GM19025 (cell line): ENCODE data around the gene WT1.
A peak's percentile ranks its signal among the peaks of the same experiment; 100 is the strongest.

Experiments used
- ATAC-seq: cut with Tn5 transposase; IDR thresholded peaks from one replicate; pipeline ENCODE4 v1.9.1; 2021; ENCODE audit warnings: mild to moderate bottlenecking, low read depth, moderate library complexity; ENCODE audit not compliant: unreplicated experiment

The WT1 gene

DNA sequence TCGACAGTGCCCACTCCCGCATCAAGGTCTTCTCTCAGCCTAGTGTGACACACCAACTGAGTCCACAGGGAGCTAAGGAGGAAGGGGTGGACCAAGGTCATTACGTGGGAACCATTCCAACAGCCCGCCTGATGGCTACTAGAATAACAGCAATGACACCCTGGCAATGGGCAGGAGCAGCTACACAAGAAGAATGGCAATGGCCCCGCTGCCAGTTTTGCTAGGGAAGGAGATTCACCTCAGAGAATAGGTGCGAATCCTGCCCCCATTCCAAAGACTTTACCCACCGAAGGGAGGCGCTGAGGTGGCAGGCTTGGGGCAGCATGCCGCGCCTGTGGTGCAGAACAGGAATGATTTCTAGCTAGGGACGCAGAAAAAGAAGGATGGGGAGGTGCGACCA, 9.1 kb downstream of the WT1 start:
- ATAC-seq: no peak

DNA sequence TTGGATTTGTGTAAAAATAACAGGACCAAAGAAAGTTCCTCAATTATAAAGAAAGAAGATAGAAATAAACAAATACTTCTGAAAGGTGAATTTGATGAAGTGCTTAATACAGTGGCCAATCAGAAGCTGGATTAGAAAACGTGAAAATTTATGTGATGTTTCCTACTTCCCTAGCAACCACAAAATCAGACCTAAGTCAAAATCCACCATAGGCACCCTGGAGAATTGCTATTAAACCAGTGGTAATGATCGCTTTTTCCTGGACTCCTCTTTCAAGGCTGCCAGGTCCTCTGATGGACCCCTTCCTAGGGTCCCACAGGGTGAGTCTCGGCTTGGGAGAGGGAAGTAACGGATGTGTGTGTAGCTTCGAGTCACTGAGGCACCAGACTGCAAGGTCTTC, 9.6 kb downstream of the WT1 start:
- ATAC-seq: no peak

DNA sequence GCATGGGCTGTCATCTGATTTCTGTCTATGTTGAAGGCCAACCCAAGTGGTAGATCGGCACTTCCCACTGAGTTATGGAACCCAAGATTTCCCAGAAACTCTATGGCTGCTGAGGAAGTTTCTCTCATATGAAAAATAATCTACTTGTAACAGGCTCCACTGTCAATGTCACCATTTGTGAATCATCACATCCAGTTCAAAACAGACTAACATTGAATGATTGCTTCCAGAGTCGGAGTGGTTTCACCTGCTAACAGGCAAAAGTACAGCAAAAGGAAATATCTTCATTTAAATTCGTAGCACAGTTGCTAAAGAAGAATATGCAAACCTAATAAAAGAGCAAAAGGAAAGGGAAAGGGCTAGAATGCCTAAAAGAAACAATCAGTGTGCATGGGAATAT, 12.8 kb downstream of the WT1 start:
- no peak for ATAC-seq

DNA sequence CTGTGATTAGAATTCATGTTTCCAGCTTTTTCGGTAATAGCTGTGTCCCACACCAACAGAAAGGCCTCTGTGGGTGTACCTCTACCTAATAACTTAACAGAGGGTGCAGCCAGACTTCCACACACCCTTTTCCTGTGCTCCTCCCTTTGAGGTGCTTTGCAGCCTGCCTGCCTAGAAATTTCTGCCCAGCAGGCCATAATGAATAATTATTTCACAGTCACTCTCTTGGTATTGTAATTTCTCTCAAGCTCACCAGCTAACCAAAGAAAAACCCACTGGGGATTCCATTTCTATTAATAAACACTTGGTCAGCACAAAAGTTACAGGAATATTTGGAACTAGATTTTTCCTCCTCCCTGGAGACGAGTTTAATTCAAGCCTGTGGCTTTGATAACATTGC, 13.3 kb downstream of the WT1 start:
- ATAC-seq: no peak

DNA sequence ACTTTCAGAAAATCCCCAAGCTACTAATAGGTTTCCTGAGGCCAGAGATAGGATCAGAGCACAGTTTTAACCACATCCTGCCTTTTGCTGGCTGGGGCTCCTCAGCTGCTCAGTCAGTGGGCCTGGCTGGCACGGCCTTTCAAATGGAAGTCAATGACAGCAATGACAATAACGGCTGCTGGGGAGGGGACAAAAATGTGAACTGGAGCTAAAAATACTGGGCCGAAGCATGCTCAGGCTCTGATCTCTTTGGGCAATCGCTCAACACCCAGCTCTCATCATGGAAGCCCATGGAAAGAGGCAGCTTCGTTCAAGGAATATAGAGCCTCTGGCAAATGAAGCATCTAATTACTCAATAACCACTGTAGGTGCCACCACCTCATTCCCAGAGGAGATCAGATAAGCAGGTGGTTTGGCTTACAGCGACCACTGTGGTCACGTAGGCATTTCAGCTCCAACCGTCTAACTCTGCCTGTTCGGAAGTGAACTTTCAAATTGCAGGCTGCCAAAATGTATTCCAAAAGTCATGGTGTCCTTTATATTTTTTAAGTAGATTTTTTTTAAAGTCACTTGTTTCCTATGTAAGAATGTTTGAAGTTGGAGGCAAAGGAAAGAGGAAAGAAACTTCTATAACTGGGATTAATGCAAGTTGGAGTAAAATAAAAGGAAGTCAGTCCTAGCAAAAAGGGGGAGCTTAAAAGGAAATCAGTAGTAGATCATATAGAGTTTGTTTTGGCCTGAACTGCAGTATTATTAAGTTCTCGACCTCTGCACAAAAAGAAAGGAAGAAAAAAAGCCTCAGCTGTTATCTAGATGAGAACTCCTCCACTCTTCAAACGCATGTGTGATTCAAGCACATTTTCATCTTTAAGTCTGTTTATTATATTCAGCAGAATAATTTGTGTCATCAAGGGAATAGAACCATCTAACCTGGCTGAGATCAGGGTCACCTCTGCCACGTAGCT, 14.1 kb downstream of the WT1 start:
- ATAC-seq: peak; percentile 80

DNA sequence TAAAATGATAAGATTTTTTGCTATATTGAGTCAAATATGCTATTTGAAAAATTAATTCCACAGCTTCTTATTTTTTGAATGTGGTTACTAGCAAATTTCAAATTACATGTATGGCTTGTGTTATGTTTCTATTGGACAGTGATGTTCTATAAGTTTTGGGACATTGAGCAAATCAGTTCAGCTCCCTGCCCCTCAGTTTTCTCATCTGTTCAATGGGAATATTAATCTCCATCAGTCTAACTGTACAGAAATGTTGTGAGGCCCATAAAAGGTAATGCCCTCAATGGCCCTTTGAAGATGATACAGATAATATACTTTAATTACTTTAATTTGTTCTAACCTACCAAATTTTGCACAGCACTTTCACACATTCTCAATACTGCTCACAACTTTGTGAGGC, 15.2 kb downstream of the WT1 start:
- ATAC-seq: no peak

DNA sequence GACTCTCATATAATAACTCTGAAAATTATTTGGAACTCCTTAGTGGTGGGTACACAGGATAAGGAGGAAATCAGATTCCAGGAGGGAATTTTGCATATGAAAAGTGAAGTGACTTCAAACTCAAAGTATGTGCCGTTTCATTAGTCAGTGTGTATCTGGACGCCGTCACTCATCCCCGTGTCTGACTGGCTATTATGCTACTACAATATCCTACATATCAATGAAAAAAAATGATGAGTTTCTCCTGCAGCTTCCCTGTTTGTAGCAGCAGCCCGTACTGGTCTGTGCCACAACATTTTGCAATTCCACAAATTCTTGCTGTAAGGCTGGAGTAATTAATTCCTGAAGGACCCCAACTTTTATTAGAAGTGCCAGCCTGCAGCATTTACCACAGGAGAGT, 16.5 kb downstream of the WT1 start:
- no peak for ATAC-seq

DNA sequence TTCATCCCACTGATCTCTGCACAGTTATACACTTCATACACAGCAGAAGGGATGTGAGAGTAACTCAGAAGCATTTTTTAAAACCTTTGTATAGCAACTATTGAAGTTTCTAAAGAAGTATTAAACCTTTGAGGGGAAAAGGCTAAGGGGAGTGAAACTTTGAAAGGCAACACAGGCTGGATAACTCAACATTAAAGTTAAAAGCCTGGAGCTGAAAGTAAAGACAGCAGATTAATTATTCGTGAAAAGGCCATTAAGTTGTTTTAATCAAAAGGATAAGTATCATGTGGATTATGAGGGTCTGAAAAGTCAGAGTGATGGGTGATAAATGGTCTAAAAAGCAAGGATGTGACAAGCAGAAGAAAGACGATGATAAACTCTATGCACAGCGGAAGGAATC, 17.5 kb downstream of the WT1 start:
- no peak for ATAC-seq

DNA sequence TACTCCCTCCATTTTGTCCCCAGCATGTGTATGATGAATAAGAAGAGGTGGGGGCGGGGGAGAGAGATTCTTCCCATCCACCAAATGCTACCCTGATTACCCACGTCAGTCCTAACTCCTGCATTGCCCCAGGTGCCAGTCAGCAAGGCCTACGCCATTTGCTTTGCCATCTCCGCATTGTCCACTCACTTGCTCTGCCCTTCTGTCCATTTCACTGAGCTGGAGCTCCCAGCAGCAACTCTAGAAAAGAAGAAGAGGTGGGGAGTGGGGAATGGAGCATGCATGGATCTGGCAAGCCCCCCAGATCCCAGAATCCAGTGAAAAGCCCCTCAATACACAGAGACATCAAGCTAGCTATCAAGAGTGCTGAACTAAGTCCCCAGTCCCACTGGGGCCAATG, 19.0 kb downstream of the WT1 start:
- no peak for ATAC-seq

DNA sequence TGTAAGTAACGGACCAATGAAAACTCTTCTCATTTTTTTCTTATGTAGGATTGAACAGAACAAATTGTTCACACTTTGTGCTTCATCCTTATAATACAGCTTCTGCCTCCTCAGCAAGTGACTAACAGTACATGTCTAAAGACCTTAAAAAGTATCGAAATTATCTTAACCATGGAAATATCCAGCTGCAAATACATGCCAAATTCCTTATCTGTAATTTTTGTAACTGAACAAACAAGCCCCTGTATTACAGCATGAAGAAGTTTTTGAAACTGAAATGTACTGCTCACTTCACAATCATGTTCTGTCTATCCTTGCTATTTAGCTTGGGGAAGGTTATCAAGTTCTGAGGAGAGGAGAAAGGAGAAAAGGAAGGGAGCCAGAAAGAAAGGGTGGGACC, 20.4 kb downstream of the WT1 start:
- ATAC-seq: no peak

DNA sequence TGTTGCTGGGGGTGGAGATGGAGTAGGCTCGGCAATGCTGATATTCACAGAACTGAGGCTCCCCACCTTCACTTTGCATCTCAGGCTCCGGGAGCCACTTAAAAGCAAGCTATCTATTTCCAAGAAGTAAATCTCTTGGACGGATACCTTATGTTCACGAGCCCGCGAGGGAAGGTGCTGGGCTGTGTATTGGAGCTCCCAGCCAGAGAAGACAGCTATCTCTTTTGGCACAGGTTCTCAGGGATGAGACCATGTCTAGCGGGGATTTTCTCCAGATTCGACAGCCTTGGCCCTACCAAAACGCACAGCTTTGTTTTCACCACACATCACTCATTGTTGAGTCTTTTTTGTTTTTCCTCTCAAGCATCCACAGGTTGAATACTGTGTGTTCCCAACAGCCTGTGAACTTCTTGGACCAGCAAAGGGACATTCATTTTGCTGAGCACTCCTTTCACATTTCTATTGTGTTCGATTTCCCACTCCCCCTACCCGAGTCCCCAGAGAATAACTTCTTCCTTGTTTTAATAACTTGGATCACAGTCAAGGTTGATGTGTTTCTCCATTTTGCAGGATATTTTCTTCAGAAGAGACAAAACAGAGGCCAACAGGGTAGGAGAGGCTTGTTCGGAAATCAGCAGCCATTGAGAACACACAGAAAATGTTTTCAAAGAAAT, 23.3 kb downstream of the WT1 start:
- ATAC-seq: no peak

DNA sequence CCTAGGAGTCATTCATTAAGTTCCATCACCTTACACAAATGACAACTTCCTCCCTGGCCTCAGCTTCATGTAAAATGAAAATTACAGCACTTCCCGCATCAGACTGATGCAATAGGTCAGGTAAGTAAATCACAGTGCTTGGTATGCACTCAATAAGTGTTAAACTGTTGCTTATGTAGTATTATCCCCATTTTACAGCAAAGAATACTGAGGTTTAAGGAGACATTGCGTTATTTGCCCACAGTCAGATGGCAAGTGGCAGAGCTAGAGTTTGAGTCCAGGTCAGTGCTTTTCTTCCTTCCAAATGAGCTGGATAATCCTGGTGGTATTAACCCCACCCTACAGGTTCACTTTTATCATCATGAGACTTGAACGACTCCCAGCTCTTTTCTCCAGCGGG, 29.7 kb downstream of the WT1 start:
- ATAC-seq: no peak

DNA sequence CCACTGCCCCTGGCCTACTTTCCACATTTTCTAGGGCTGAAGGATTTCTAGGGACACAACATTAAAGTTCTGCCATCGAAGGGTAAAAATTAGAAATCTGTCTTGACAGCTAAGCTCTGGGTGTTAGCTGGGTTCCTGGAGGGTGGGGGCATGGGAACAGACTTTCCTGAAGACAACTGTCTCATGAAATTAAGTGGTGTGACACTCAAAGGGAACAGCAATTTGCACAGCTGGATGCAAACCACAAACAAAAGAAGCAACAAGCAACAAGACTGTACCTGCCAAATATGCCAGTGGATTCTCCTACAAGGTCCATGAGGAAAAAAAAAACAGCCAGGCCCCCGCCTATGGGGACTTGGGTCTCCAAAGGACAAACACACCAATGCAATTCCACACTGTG, 32.5 kb downstream of the WT1 start:
- ATAC-seq: no peak

DNA sequence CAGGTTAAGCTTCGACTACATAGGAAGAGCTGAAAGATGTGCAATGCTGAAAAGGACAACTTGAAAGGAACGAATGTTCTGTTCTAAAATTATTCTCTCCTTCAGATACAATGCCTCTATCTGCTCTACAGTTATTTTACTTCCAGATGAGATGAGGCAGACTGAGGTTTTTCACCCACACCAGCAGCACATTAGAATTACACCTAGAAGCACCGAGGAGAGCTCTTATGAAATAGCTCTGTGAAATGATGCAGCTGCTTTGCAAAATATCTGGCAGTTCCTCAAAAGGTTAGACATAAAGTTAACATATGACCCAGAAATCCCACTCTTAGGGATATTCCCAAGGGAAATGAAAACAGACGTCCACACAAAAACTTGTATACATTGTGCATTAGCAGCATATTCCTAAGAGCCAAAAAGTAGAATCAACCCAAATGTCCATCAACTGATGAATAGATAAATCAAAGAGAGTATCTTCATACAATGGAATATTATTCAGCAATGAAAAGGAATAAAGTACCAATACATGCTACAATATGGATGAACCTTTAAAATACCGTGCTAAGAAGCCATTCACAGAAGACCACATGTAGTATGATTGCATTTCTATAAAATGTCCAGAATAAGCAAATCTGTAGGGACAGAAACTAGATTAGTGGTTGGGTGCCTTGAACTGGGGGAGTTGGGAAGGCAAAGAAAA, 34.5 kb downstream of the WT1 start:
- no peak for ATAC-seq

DNA sequence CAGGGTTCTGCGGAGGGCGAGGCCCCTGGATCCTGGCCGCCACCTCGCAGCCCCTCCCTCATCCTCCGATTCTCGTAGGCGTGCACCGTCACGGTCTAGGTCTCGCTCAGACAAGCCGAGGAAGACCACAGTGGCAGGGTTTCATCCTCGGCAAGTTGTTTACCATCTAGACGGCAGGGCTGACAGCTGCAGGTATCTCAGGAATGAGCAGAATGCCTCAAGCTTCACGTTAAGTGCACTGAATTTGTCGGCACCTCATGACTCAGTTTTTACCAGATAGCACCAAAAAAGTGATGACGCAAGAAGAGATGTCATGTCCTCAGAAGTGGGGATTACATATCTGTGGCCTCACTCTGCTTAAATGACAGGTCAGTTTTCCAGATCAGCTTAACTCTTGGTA, 35.1 kb downstream of the WT1 start:
- ATAC-seq: no peak

DNA sequence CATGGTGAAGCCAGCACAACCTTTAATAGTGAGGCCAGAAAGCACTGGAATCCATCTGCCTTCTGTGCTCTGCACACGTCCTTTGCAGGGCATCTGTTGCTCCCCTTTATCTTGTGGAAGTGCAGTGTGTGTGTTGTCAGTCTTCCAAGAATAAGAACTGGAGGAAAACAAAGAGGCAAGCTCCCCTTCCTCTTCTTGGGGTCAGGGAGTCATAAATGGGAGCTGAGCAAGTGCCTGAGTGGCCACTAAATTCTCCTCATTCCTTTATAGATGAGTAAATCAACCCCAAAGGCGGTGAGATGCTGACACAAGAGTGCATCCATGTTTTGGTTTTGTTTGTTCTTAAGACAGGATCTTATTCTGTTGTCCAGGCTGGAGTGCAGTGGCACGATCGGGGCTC, 38.3 kb downstream of the WT1 start:
- ATAC-seq: no peak

DNA sequence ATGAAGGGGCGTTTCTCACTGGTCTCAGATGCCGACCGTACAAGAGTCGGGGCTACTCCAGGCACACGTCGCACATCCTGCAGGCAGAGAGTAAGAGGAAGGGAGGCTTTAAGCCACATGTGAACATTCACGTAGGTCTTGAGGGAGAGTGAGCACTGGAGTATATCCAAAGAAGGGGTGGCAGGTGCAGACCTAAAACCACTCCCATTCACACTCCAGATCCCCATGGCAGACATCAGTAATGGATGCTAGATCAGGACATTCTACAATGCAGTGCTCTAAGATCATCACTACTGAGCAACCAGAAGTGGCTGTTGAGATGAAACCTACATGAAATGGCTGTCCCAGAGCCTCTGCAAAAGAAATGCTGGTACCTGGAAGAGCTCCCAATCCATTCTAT, 39.0 kb downstream of the WT1 start:
- ATAC-seq: no peak

DNA sequence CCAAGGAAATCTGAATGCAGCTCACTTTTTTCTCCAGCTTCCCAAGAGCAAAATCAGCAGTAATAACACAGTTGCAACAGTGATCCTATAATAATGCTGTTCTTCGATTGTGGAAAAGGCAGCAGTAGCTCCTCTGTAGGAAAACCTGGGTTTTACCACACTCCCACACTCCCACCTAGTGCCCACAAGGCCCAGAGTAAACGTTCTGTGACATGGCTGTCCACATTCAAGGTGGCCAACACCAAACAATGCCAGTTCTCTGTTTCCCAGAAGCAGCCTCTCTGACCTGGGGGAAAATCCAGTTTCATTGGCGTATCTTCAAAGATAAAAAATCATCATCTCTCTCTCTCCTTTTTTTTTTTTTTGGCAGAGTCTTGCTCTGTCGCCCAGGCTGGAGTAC, 40.2 kb downstream of the WT1 start:
- no peak for ATAC-seq

DNA sequence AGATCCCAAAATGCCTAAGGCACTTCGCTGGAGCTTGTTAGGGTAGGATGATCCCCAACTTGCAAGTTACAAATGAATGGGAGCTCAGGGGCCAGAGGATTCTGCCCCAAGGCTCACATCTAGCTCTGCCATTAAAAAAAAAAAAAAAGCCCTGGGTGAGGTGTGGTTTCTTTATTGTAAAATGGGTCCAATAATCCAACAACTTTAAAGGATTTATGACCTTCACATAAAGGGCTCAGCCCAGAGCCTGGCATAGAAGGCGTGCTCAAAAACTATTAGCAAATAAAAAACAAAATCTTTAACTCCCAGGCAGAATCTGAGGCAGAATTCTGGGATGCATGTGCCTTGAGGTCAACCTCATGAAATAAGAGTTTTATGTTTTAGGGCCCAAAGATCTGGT, 42.5 kb downstream of the WT1 start:
- ATAC-seq: no peak

DNA sequence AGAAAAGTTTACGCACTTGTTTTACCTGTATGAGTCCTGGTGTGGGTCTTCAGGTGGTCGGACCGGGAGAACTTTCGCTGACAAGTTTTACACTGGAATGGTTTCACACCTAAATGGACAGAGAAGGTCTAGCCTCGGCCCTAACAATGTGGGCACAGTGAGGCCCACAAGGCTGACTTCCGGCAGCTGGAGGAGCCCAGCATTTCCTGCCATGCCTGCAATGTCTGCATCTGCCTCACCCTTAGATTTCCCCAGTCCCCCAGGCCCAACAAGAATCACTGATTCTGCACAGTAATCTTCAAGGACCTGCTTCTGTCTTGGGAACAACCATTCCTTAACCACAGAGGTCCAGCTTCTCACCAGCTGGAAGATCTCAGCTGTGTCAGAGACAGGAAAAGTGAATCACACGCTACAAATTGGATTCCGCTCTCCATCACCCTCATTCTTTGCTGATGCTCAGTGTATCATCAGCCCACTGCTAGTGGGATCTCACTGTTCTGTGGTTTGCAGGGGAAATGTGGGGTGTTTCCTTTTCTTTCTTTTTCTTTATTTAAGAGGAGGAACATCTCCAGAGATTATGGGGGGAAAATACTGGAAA, 43.3 kb downstream of the WT1 start:
- ATAC-seq: no peak

DNA sequence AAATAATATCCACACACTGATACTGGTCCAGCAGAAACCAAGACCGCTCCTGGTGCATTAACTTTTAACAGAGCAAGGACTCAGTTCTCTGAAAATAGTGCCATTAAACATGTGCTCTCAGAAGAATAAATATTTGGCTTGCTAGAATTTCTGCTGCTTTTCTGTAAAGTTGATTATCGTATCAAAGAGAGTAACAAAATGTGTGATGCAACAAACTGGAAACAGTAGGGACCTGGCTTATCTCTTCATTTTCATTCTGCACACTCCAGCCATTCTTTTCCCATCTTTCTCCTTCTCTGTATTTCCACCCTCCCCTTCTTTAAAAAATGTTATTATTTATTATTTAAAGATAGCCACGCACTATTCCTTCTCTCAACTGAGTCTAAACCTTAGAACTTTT, 43.9 kb downstream of the WT1 start:
- no peak for ATAC-seq
